ENCODE measurements around the gene ASB9. TPM values are rescaled to one million over a fixed set of nuclear protein-coding genes. Genes with fewer than 3 reads are reported as not detected.

The ASB9 gene
- total and polyA plus RNA-seq, 9 of the 15 experiments (the other 6 are each of a cell fraction or from before 2014, with no cell fraction given): 0.27 to 1.7 (median 0.96) TPM

DNA sequence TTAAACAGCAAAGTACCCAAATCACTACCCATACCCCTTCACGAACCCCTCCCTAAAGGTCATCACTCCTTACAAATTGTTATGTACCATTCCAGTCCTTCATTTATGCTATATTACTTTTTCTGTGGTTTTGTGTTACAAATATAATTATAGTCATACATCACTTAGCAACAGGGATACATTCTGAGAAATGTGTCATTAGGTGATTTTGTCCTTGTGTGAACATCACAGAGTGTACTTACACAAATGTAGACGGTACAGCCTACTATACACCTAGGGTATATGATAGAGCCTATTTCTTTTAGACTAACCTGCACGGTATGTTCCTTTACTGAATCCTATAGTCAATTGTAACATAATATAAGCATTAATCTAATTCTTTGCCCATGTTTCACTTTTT lies 61.9 kb downstream of the ASB9 start:
- H3K4me3 ChIP-seq: no peak overlapping the region
- CTCF ChIA-PET (ENCODE audit: low intra/inter-chr PET ratio): no interaction called here
- H3K9ac ChIP-seq (ENCODE audit: insufficient read depth in 1 of 2, low read depth in 2 of 2, low read length in 2 of 2): no peak overlapping the region
- DNase-seq (ENCODE audit: extremely low read depth in 1 of 4, low spot score in 3 of 4) (no peak), FAIRE-seq (no peak), ATAC-seq (no peak)
- H2AFZ ChIP-seq (ENCODE audit: low read depth, low read length): no peak overlapping the region
- TF ChIP-seq, protein P1, sequence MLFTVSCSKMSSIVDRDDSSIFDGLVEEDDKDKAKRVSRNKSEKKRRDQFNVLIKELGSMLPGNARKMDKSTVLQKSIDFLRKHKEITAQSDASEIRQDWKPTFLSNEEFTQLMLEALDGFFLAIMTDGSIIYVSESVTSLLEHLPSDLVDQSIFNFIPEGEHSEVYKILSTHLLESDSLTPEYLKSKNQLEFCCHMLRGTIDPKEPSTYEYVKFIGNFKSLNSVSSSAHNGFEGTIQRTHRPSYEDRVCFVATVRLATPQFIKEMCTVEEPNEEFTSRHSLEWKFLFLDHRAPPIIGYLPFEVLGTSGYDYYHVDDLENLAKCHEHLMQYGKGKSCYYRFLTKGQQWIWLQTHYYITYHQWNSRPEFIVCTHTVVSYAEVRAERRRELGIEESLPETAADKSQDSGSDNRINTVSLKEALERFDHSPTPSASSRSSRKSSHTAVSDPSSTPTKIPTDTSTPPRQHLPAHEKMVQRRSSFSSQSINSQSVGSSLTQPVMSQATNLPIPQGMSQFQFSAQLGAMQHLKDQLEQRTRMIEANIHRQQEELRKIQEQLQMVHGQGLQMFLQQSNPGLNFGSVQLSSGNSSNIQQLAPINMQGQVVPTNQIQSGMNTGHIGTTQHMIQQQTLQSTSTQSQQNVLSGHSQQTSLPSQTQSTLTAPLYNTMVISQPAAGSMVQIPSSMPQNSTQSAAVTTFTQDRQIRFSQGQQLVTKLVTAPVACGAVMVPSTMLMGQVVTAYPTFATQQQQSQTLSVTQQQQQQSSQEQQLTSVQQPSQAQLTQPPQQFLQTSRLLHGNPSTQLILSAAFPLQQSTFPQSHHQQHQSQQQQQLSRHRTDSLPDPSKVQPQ (CRISPR knock-in tag; IDR thresholded peaks at IDR 0.05; ENCODE audit: borderline replicate concordance): no peak
- TF ChIP-seq ZC3H4 (CRISPR knock-in tag; IDR thresholded peaks at IDR 0.05; ENCODE audit: borderline replicate concordance) (no peak), ATF7 (IDR thresholded peaks at IDR 0.05) (no peak), KHSRP (IDR thresholded peaks at IDR 0.05) (no peak), ZFP1 (CRISPR knock-in tag; IDR thresholded peaks at IDR 0.05) (no peak)
- TF ChIP-seq, protein P2, sequence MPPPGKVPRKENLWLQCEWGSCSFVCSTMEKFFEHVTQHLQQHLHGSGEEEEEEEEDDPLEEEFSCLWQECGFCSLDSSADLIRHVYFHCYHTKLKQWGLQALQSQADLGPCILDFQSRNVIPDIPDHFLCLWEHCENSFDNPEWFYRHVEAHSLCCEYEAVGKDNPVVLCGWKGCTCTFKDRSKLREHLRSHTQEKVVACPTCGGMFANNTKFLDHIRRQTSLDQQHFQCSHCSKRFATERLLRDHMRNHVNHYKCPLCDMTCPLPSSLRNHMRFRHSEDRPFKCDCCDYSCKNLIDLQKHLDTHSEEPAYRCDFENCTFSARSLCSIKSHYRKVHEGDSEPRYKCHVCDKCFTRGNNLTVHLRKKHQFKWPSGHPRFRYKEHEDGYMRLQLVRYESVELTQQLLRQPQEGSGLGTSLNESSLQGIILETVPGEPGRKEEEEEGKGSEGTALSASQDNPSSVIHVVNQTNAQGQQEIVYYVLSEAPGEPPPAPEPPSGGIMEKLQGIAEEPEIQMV (tag; conservative IDR thresholded peaks at IDR 0.05; ENCODE audit: low read depth): no peak
- TF ChIP-seq, protein P3, sequence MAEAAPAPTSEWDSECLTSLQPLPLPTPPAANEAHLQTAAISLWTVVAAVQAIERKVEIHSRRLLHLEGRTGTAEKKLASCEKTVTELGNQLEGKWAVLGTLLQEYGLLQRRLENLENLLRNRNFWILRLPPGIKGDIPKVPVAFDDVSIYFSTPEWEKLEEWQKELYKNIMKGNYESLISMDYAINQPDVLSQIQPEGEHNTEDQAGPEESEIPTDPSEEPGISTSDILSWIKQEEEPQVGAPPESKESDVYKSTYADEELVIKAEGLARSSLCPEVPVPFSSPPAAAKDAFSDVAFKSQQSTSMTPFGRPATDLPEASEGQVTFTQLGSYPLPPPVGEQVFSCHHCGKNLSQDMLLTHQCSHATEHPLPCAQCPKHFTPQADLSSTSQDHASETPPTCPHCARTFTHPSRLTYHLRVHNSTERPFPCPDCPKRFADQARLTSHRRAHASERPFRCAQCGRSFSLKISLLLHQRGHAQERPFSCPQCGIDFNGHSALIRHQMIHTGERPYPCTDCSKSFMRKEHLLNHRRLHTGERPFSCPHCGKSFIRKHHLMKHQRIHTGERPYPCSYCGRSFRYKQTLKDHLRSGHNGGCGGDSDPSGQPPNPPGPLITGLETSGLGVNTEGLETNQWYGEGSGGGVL (CRISPR knock-in tag; IDR thresholded peaks at IDR 0.05): no peak
- TF ChIP-seq, protein P4, sequence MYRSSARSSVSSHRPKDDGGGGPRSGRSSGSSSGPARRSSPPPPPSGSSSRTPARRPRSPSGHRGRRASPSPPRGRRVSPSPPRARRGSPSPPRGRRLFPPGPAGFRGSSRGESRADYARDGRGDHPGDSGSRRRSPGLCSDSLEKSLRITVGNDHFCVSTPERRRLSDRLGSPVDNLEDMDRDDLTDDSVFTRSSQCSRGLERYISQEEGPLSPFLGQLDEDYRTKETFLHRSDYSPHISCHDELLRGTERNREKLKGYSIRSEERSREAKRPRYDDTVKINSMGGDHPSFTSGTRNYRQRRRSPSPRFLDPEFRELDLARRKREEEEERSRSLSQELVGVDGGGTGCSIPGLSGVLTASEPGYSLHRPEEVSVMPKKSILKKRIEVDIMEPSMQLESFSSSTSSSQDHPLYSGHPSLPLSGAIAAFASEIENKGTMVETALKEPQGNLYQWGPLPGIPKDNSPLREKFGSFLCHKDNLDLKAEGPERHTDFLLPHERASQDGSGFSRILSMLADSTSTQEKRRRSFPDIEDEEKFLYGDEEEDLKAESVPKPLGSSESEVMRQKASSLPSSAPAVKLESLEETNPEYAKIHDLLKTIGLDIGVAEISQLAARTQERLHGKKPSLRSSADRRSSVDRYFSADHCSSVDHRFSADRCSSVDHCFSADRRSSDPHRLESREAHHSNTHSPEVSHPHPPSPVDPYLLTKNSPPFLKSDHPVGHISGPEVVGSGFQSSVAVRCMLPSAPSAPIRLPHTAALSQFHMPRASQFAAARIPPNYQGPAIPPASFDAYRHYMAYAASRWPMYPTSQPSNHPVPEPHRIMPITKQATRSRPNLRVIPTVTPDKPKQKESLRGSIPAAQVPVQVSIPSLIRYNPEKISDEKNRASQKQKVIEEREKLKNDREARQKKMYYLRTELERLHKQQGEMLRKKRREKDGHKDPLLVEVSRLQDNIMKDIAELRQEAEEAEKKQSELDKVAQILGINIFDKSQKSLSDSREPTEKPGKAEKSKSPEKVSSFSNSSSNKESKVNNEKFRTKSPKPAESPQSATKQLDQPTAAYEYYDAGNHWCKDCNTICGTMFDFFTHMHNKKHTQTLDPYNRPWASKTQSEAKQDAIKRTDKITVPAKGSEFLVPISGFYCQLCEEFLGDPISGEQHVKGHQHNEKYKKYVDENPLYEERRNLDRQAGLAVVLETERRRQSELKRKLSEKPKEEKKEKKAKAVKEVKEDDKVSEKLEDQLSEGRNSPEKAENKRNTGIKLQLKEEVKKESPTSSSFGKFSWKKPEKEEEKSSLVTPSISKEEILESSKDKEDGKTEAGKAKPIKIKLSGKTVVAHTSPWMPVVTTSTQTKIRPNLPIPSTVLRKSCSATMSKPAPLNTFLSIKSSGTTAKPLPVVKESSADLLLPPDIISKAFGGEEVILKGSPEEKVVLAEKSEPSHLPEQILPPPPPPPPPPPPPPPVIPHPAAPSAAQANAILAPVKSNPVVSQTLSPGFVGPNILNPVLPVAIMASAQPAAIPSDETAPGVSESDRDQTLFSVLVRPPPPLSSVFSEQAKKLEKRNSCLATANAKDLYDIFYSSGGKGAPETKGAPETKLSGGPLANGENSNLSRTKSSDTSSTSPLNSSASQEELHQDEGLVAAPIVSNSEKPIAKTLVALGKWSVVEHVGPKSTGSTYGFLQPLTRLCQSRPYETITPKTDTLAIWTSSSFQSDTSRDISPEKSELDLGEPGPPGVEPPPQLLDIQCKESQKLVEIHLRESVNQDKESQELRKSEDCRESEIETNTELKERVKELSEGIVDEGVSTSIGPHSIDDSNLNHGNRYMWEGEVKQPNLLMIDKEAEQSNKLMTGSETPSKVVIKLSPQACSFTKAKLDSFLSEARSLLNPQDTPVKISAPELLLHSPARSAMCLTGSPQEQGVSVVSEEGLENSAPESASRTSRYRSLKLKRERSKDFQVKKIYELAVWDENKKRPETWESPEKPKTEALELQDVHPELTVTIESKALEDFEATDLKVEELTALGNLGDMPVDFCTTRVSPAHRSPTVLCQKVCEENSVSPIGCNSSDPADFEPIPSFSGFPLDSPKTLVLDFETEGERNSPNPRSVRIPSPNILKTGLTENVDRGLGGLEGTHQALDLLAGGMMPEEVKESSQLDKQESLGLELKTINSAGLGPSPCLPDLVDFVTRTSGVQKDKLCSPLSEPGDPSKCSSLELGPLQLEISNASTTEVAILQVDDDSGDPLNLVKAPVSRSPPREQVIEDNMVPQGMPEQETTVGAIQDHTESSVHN (IDR thresholded peaks at IDR 0.05; ENCODE audit: borderline replicate concordance in 1 of 2, low read depth in 1 of 2): no peak
- H4K20me1 ChIP-seq (replicated peaks; ENCODE audit: control insufficient read depth, insufficient read depth, low read length): no peaks in the 10 kb centered on the region
- intact Hi-C loops (cut with micrococcal nuclease): no loop called here
- no TSS peak for BruUV-seq (replicated peaks)
- POLR2A ChIA-PET: no interaction called here
- H3K9me3 ChIP-seq (replicated peaks; ENCODE audit: control insufficient read depth, insufficient read depth, low read depth, low read length): no peaks in the 10 kb centered on the region
- no peaks in the 10 kb centered on the region for H3K36me3 ChIP-seq (ENCODE audit: control insufficient read depth, insufficient read depth, low read length)
- no peaks in the 10 kb centered on the region for H3K9me1 ChIP-seq (ENCODE audit: control insufficient read depth, insufficient read depth, low read length)
- H3K4me2 ChIP-seq (ENCODE audit: insufficient read depth, low read length): no peak overlapping the region
- no peak overlapping the region for H3K27ac ChIP-seq (ENCODE audit: extremely low read depth, low read depth, low read length)
- H3K4me1 ChIP-seq (replicated peaks in 1 of 2; ENCODE audit: control insufficient read depth in 2 of 2, insufficient read depth in 2 of 2, low read length in 2 of 2): no peaks in the 10 kb centered on the region
- H3K79me2 ChIP-seq (ENCODE audit: control insufficient read depth, insufficient read depth, low read length): no peaks in the 10 kb centered on the region
- no peaks in the 10 kb centered on the region for H3K27me3 ChIP-seq (ENCODE audit: control insufficient read depth in 2 of 2, insufficient read depth in 2 of 2, low read length in 2 of 2)
- 0% methylated on average over 3 of the region's 3 CpGs for WGBS (ENCODE audit: insufficient coverage, low coverage, missing lambda C conversion rate)
- in situ Hi-C loops (cut with MboI): no loop called here

Data from K562 (cell line).